GM06990 (cell line): Measurements from ENCODE around the gene OR2V1.
A peak's percentile ranks its signal among the peaks of the same experiment; 100 is the strongest.
"Not testable (repeated sequence)": the region's sequence is repeated elsewhere in the genome, so short reads cannot be mapped to it uniquely, and the experiment has no call there.

ENCODE experiments used
- DNase-seq: peaks from one replicate; pipeline ENCODE4 v3.0.0-alpha.2; 2011; ENCODE audit not compliant: insufficient read length; ENCODE audit errors: extremely low read depth
- H3K27me3 ChIP-seq: replicated peaks from 2 replicates; pipeline ENCODE4 v1.6.0; 2011; ENCODE audit warnings: low read length; ENCODE audit not compliant: control insufficient read depth, insufficient read depth
- H3K36me3 ChIP-seq: 2 replicates; pipeline ENCODE4 v1.5.1; 2011; ENCODE audit warnings: low read length; ENCODE audit not compliant: control insufficient read depth, insufficient read depth
- H3K4me3 ChIP-seq: replicated peaks from 2 replicates; pipeline ENCODE4 v1.5.1; 2011; ENCODE audit warnings: low read depth, mild to moderate bottlenecking, control low read depth, low read length
- TF ChIP-seq, protein P1 (sequence below): IDR thresholded peaks from 2 replicates; pipeline ENCODE4 v1.5.1; 2011; ENCODE audit warnings: low read length, control low read depth, mild to moderate bottlenecking, inconsistent platforms; ENCODE audit not compliant: insufficient read depth, poor library complexity, severe bottlenecking

OR2V1 gene

DNA sequence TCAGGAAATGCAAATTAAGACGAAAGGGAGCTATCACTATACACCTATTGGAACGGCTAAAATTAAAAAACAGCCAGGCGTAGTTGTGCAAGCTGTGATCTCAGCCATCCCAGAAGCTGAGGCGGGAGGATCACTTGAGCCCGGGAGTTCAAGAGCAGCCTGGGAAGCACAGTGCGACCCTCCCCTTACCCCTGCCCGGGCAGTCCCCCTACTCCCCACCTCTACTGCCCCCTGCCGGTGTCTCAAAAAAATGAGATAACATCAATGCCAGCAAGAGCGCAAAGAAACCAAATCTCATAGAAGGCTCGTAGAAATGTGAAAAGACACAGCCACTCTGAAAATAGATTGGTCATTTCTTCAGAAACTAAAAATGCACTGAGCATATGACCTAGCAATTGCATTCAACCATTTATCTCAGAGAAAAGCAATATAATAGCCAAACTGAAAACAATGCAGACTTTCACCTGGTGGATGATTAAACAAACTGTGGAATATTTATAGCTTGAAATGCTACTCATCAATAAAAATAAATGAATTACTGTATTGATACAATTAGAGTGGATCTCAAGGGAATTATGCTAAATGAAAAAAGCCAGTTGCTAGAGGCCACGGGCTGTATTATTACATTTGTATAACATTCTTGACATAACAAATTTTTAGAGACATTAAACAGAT, 37.0 kb upstream of the OR2V1 start:
- Histone ChIP-seq H3K4me3 (peak overlapping the region; percentile 33), H3K27me3 (no peaks in the 10 kb centered on the region), H3K36me3 (no peaks in the 10 kb centered on the region)
- TF ChIP-seq, protein P1, sequence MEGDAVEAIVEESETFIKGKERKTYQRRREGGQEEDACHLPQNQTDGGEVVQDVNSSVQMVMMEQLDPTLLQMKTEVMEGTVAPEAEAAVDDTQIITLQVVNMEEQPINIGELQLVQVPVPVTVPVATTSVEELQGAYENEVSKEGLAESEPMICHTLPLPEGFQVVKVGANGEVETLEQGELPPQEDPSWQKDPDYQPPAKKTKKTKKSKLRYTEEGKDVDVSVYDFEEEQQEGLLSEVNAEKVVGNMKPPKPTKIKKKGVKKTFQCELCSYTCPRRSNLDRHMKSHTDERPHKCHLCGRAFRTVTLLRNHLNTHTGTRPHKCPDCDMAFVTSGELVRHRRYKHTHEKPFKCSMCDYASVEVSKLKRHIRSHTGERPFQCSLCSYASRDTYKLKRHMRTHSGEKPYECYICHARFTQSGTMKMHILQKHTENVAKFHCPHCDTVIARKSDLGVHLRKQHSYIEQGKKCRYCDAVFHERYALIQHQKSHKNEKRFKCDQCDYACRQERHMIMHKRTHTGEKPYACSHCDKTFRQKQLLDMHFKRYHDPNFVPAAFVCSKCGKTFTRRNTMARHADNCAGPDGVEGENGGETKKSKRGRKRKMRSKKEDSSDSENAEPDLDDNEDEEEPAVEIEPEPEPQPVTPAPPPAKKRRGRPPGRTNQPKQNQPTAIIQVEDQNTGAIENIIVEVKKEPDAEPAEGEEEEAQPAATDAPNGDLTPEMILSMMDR: peak; percentile 79
- peak; percentile 58 for DNase-seq

DNA sequence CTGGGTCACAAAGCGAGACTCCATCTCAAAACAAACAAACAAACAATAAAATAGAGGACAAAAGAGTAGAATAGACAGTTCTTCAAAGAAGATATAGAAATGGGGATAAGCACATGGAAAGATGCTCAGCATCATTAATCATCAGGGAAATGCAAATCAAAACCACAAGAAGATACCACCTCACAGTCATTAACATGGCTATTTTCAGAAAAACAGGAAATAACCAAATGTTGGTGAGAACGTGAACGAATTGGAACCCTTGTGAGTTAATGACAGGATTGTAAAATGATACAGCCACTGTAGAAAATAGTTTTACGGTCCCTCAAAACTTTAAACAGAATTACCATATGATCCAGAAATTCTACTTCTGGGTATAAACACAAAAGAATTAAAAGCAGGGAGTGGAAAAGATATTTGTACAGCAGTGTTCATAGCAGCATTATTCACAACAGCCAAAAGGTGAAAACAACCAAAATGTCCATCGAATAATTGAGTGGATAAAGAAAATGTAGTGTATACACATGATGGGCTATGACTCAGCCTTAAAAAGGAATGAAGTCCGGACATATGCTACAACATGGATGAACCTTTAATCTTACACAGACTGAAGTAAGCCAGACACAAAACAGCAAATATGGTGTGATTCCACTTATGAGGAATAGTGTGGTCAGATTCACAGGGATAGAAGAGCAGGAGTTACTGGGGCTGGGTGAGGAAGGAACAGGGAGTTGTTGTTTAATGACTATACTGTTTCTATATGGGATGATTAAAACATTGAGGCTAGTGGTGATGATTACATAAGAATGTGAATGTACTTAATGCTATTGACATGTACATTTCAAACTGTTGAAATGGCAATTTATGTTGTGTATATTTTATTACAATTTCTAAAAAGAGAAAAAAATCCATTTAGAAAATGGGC, 36.1 kb upstream of the OR2V1 start:
- no peak for DNase-seq
- Histone ChIP-seq H3K36me3 (no peaks in the 10 kb centered on the region), H3K27me3 (no peaks in the 10 kb centered on the region), H3K4me3 (no peak overlapping the region)
- TF ChIP-seq, protein P1: no peak

DNA sequence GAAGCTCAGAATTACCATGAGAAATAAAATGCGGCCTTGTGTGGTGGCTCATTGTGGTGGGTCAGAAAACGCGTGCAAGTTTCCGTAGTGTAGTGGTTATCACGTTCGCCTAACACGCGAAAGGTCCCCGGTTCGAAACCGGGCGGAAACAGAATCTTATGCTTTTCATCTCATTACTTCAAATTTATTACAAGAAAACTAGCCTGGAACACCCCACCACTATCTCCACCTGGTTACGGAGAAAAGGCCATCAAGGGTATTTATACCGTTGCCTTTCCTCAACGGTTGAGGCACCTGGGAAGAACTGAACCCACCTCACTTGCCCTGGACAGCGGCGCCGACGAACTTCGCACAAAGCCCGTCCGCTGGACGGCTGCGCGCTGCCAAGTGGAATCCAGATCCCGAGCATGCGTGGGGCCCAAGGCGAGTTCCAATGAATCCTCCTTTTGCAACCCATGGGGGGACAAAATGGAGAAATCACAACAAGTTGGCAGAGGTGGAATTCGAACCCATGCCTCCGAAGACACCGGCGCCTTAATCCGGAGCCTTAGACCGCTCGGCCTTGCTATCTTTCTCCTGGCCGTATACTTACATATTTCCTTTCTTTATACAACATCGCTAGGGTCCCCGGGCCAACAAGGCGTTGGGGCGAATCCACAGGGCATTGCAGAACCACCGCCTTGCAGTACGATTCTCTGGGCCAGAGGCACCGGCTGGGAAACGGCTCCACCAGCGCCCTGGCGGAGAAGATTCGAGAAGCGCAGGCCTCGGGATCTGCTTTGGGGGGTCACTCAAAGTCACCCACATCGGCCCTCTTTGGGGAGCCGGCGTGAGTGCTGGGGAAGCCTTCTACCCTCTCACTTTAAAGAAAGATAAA, 33.3 kb upstream of the OR2V1 start:
- TF ChIP-seq, protein P1: no peak
- Histone ChIP-seq H3K4me3 (no peak overlapping the region), H3K36me3 (no peaks in the 10 kb centered on the region), H3K27me3 (no peaks in the 10 kb centered on the region)
- peak; percentile 62 for DNase-seq

DNA sequence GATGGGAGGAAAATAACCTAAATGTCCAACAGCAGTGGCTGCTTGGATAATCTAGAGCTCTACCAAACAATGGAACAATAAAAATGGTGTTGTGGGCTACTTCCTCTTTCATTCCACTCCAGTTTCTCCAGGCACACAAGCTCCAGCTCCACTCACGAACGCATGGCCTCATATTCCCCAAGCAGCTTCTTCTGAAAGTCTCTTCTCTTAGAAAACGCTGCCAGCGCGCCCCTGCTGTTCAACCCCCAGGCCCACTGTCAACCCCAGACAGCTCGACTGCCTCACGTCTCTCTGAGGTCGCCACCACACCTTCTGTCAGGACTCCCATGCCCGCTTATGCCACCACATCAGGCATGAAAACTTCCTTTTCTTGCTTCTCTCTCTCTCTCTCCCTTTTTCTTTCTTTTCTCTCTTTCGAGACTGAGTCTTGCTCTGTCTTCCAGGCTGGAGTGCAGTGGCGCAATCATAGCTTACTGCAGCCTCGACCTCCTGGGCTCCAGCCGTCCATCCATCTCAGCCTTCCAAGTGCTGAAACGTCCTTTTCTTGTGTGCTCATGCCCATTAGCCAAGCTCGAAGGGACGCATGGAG, 32.6 kb upstream of the OR2V1 start:
- DNase-seq: peak; percentile 71
- Histone ChIP-seq H3K36me3 (no peaks in the 10 kb centered on the region), H3K4me3 (peak overlapping the region; percentile 22; the same call in 1 of the 2 replicates), H3K27me3 (no peaks in the 10 kb centered on the region)
- TF ChIP-seq, protein P1: peak; percentile 18

DNA sequence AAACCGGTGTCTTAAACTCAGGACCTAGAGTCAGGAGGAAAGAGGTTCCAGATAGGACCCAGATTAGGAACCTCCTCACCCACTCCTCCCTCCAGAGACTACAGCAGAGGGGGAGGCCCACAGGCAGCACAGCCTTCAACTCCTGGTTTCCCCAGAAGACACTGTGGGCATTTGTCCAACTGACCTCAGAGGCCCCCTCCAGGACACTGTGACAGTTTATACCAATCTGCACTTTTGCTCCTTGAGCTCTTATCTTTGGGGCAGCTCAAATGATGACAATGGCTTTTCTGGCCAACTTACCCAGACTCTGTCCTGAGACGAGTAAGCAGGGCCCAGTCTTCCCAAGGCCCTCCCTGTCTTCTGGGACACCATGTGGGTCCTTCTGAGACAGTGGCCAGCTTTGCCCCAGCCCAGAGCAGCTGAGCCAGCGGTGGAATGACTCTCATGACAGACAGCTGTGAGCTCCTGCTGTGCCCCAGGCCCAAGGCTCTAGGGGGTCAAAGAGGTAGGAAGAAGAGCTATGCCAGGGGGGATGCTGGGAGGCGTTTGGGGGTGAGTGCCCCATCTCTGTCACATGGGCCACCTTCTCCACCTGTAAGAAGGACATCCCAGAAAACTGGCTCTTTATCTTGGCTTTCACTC, 30.7 kb upstream of the OR2V1 start:
- TF ChIP-seq, protein P1: no peak
- DNase-seq: no peak
- Histone ChIP-seq H3K4me3 (peak overlapping the region; percentile 42), H3K36me3 (no peaks in the 10 kb centered on the region), H3K27me3 (no peaks in the 10 kb centered on the region)

DNA sequence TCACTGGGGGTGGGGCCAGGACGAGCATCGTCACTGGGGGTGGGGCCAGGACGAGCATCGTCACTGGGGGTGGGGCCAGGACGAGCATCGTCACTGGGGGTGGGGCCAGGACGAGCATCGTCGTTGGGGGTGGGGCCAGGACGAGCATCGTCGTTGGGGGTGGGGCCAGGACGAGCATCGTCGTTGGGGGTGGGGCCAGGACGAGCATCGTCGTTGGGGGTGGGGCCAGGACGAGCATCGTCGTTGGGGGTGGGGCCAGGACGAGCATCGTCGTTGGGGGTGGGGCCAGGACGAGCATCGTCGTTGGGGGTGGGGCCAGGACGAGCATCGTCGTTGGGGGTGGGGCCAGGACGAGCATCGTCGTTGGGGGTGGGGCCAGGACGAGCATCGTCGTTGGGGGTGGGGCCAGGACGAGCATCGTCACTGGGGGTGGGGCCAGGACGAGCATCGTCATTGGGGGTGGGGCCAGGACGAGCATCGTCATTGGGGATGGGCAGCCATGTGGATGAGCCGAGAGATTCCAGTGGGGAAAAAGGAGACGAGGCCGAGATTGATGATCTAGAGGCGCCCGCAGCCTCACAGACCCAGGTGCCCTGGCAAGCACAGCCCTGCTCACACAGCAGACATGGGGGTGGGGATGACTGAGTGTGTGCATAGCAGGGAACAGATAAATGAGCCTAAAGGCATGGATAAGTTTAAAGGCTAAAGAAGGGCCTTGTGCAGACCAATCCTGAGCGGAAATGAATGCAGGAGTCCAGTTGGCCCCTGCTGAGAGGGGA, 30.0 kb upstream of the OR2V1 start:
- H3K27me3 ChIP-seq, H3K36me3 ChIP-seq: not testable (repeated sequence)
- DNase-seq: peak; percentile 56
- peak overlapping the region; percentile 42 for H3K4me3 ChIP-seq
